DOHH2 (cell line): ENCODE results near the gene ADTRP.

ENCODE experiments used
- H3F3A ChIP-seq: fragments of 200-600 bp; sonication (generic), shearing (Covaris generic); 2 replicates; pipeline ENCODE4 v1.6.0; 2016; ENCODE audit warnings: antibody characterized with exemption, mild to moderate bottlenecking; ENCODE audit not compliant: control insufficient read depth, insufficient read depth
- H3K27ac ChIP-seq: fragments of 200-600 bp; sonication (generic); 2 replicates; pipeline ENCODE4 v1.5.1; 2014; ENCODE audit warnings: low read depth, mild to moderate bottlenecking, low read length, moderate library complexity
- H3K27me3 ChIP-seq: fragments of 200-600 bp; sonication (generic); 2 replicates; pipeline ENCODE4 v1.6.1; 2014; ENCODE audit warnings: mild to moderate bottlenecking, low read length, mixed read lengths; ENCODE audit not compliant: control insufficient read depth
- H3K36me3 ChIP-seq: fragments of 200-600 bp; sonication (generic); 2 replicates; pipeline ENCODE4 v1.6.1; 2014; ENCODE audit warnings: mild to moderate bottlenecking, low read length, moderate library complexity, mixed read lengths; ENCODE audit not compliant: control insufficient read depth
- H3K4me1 ChIP-seq: fragments of 200-600 bp; sonication (generic); 2 replicates; pipeline ENCODE4 v1.6.1; 2014; ENCODE audit warnings: mild to moderate bottlenecking, low read length, mixed read lengths; ENCODE audit not compliant: control insufficient read depth
- H3K4me2 ChIP-seq: fragments of 200-600 bp; sonication (generic); 2 replicates; pipeline ENCODE4 v1.6.0; 2014; ENCODE audit warnings: mild to moderate bottlenecking, low read length, moderate library complexity
- H3K4me3 ChIP-seq: fragments of 200-600 bp; sonication (generic); 2 replicates; pipeline ENCODE4 v1.5.1; 2014; ENCODE audit warnings: mild to moderate bottlenecking, low read length, mixed read lengths
- H3K79me2 ChIP-seq: fragments of 200-600 bp; sonication (generic); 2 replicates; pipeline ENCODE4 v1.6.1; 2014; ENCODE audit warnings: mild to moderate bottlenecking, low read length, mixed read lengths; ENCODE audit not compliant: control insufficient read depth
- H3K9me2 ChIP-seq: fragments of 200-600 bp; sonication (generic); replicated peaks from 2 replicates; pipeline ENCODE4 v1.6.1; 2014; ENCODE audit warnings: mild to moderate bottlenecking, low read length, mixed read lengths; ENCODE audit not compliant: control insufficient read depth
- H3K9me3 ChIP-seq: fragments of 200-600 bp; sonication (generic); 2 replicates; pipeline ENCODE4 v1.6.1; 2014; ENCODE audit warnings: antibody characterized with exemption, low read length, mixed read lengths; ENCODE audit not compliant: control insufficient read depth, insufficient read depth
- H4K20me1 ChIP-seq: fragments of 200-600 bp; sonication (generic); 2 replicates; pipeline ENCODE4 v1.6.0; 2014; ENCODE audit warnings: low read depth, mild to moderate bottlenecking, antibody characterized with exemption, low read length, moderate library complexity; ENCODE audit not compliant: control insufficient read depth, insufficient read depth
- CTCF ChIP-seq: fragments of 200-600 bp; sonication (generic); IDR thresholded peaks from one replicate; pipeline ENCODE4 v1.5.1; 2014; ENCODE audit warnings: antibody characterized with exemption, mild to moderate bottlenecking, low read depth, low read length; ENCODE audit not compliant: poor library complexity, severe bottlenecking
- EZH2phosphoT487 ChIP-seq: fragments of 200-600 bp; sonication (generic); IDR thresholded peaks from 2 replicates; pipeline ENCODE4 v1.6.1; 2017; ENCODE audit warnings: borderline replicate concordance, mild to moderate bottlenecking, antibody characterized with exemption, low read length, moderate library complexity, mixed read lengths

ADTRP gene

GRCh38 chr6:11810854-11811643 lies 32.4 kb upstream of the ADTRP start:
- TF ChIP-seq EZH2phosphoT487 (no peak), CTCF (no peak)
- Histone ChIP-seq H3K79me2 (no peaks in the 10 kb centered on the region), H3K4me1 (no peaks in the 10 kb centered on the region), H3K36me3 (no peaks in the 10 kb centered on the region), H3K9me2 (no peaks in the 10 kb centered on the region), H3K4me2 (no peak overlapping the region), H3K27ac (no peak overlapping the region), H4K20me1 (no peaks in the 10 kb centered on the region), H3K4me3 (no peak overlapping the region), H3K9me3 (no peaks in the 10 kb centered on the region), H3K27me3 (no peaks in the 10 kb centered on the region), H3F3A (no peaks in the 10 kb centered on the region)

GRCh38 chr6:11810039-11810541 lies 31.5 kb upstream of the ADTRP start:
- Histone ChIP-seq H4K20me1 (no peaks in the 10 kb centered on the region), H3K4me1 (no peaks in the 10 kb centered on the region), H3K9me3 (no peaks in the 10 kb centered on the region), H3K27ac (no peak overlapping the region), H3K4me2 (no peak overlapping the region), H3K4me3 (no peak overlapping the region), H3K27me3 (no peaks in the 10 kb centered on the region), H3K9me2 (no peaks in the 10 kb centered on the region), H3K36me3 (no peaks in the 10 kb centered on the region), H3K79me2 (no peaks in the 10 kb centered on the region), H3F3A (no peaks in the 10 kb centered on the region)
- TF ChIP-seq EZH2phosphoT487 (no peak), CTCF (no peak)

GRCh38 chr6:11808054-11808453 lies 29.5 kb upstream of the ADTRP start:
- Histone ChIP-seq H3F3A (no peaks in the 10 kb centered on the region), H3K79me2 (no peaks in the 10 kb centered on the region), H3K36me3 (no peaks in the 10 kb centered on the region), H3K4me3 (no peak overlapping the region), H3K27ac (no peak overlapping the region), H3K9me2 (no peaks in the 10 kb centered on the region), H3K9me3 (no peaks in the 10 kb centered on the region), H3K4me1 (no peaks in the 10 kb centered on the region), H4K20me1 (no peaks in the 10 kb centered on the region), H3K4me2 (no peak overlapping the region), H3K27me3 (no peaks in the 10 kb centered on the region)
- TF ChIP-seq CTCF (no peak), EZH2phosphoT487 (no peak)
